K562 (cell line): Measurements from ENCODE around the gene TOMM40L. TPM values are rescaled to one million over a fixed set of nuclear protein-coding genes. Genes with fewer than 3 reads are reported as not detected.

ENCODE experiments used
- ATF7 ChIP-seq: fragments of 450-650 bp; IDR thresholded peaks from 2 replicates; pipeline ENCODE4 v1.7.1; 2014; ENCODE audit warnings: mild to moderate bottlenecking, moderate library complexity
- COPS2 ChIP-seq: fragments of 450-650 bp; conservative IDR thresholded peaks from 2 replicates; pipeline ENCODE4 v1.6.1; 2016; ENCODE audit warnings: mild to moderate bottlenecking, moderate library complexity
- CREBBP ChIP-seq: IDR thresholded peaks from one replicate; pipeline ENCODE4 v1.6.1; 2012; ENCODE audit warnings: low read depth, mild to moderate bottlenecking, control low read depth, inconsistent platforms, low read length
- EP400 ChIP-seq: fragments of 450-650 bp; IDR thresholded peaks from 2 replicates; pipeline ENCODE4 v1.6.1; 2017; ENCODE audit warnings: antibody characterized with exemption, mild to moderate bottlenecking, moderate library complexity
- EZH2 ChIP-seq: IDR thresholded peaks from 2 replicates; pipeline ENCODE4 v1.6.1; 2012; ENCODE audit warnings: low read depth, mild to moderate bottlenecking, inconsistent platforms, low read length, borderline replicate concordance
- HDAC1 ChIP-seq, 2 experiments: fragments of 450-650 bp; IDR thresholded peaks; 2 replicates each; pipeline ENCODE4 v1.6.1; 2016 to 2017; ENCODE audit warnings: inconsistent platforms in 1 of 2, mild to moderate bottlenecking in 1 of 2, moderate library complexity in 1 of 2
- HDAC2 ChIP-seq: fragments of 450-650 bp; IDR thresholded peaks from 2 replicates; pipeline ENCODE4 v1.6.1; 2016; ENCODE audit warnings: mild to moderate bottlenecking
- HDAC3 ChIP-seq: fragments of 450-650 bp; IDR thresholded peaks from 2 replicates; pipeline ENCODE4 v1.6.1; 2018; ENCODE audit warnings: borderline replicate concordance, mild to moderate bottlenecking, moderate library complexity; ENCODE audit not compliant: partially characterized antibody
- HLTF ChIP-seq: fragments of 450-650 bp; IDR thresholded peaks from 2 replicates; pipeline ENCODE4 v1.6.1; 2016
- HNRNPUL1 ChIP-seq: fragments of 200-400 bp; formaldehyde crosslinking; IDR thresholded peaks from 2 replicates; pipeline ENCODE4 v1.6.1; 2017; ENCODE audit warnings: low read length
- KAT8 ChIP-seq: fragments of 450-650 bp; IDR thresholded peaks from 2 replicates; pipeline ENCODE4 v1.6.1; 2016; ENCODE audit warnings: low read depth, mild to moderate bottlenecking
- MBD1 ChIP-seq: fragments of 250-450 bp; sonication (Bioruptor Pico); IDR thresholded peaks from 2 replicates; pipeline ENCODE4 v1.8.0; 2022; ENCODE audit warnings: inconsistent platforms
- MTA2 ChIP-seq: fragments of 450-650 bp; IDR thresholded peaks from 2 replicates; pipeline ENCODE4 v1.6.1; 2016; ENCODE audit warnings: low read depth
- NFE2 ChIP-seq: IDR thresholded peaks from 2 replicates; pipeline ENCODE4 v1.6.1; 2014; ENCODE audit warnings: antibody characterized with exemption, low read depth
- PHF20 ChIP-seq: fragments of 450-650 bp; IDR thresholded peaks from 2 replicates; pipeline ENCODE4 v1.6.1; 2018; ENCODE audit not compliant: partially characterized antibody
- RBM17 ChIP-seq: fragments of 200-400 bp; formaldehyde crosslinking; IDR thresholded peaks from 2 replicates; pipeline ENCODE4 v1.6.1; 2017; ENCODE audit warnings: low read depth, mild to moderate bottlenecking, low read length, borderline replicate concordance
- SMARCB1 ChIP-seq: IDR thresholded peaks from 2 replicates; pipeline ENCODE4 v1.6.1; 2011; ENCODE audit warnings: improper control_type of control experiment, low read depth; ENCODE audit not compliant: insufficient read length
- SREBF2 ChIP-seq: sonication (generic); formaldehyde crosslinking; IDR thresholded peaks from 2 replicates; pipeline ENCODE4 v1.4.0; 2020; ENCODE audit warnings: mild to moderate bottlenecking, missing genetic modification reagents
- STAT5A ChIP-seq: IDR thresholded peaks from 2 replicates; pipeline ENCODE4 v1.6.1; 2012; ENCODE audit warnings: low read length, inconsistent platforms, borderline replicate concordance
- SUPT5H ChIP-seq: fragments of 450-650 bp; IDR thresholded peaks from 2 replicates; pipeline ENCODE4 v1.6.1; 2016
- TAL1 ChIP-seq: fragments of 450-650 bp; IDR thresholded peaks from 2 replicates; pipeline ENCODE4 v1.6.1; 2016; ENCODE audit warnings: mild to moderate bottlenecking
- XRCC5 ChIP-seq: fragments of 200-400 bp; formaldehyde crosslinking; IDR thresholded peaks from 2 replicates; pipeline ENCODE4 v1.6.1; 2017; ENCODE audit warnings: low read depth, mild to moderate bottlenecking, low read length
- ZFP1 ChIP-seq: fragments of 450-650 bp; formaldehyde crosslinking; IDR thresholded peaks from 2 replicates; pipeline ENCODE4 v1.4.0; 2020; ENCODE audit warnings: mild to moderate bottlenecking, mixed read lengths
- ZNF134 ChIP-seq: fragments of 250-450 bp; sonication (Bioruptor Pico); conservative IDR thresholded peaks from 2 replicates; pipeline ENCODE4 v1.4.0; 2020
- ZNF511 ChIP-seq: sonication (generic); formaldehyde crosslinking; IDR thresholded peaks from 2 replicates; pipeline ENCODE4 v1.8.0; 2022; ENCODE audit warnings: mild to moderate bottlenecking, missing genetic modification reagents
- ZNF717 ChIP-seq: fragments of 250-450 bp; sonication (Bioruptor Pico); IDR thresholded peaks from 2 replicates; pipeline ENCODE4 v1.5.0; 2021
- polyA plus RNA-seq, 8 experiments: library from polyadenylated mRNA; depleted of rRNA in 4 of 8; stranded (reverse) in 5 of 8; unstranded in 3 of 8; fragments of >200 nt; fragmentation: Nextera tagmentation in 2 of 8; fragmentation: Illumina TruSeq in 1 of 8; extraction: Ambion mirVana in 2 of 8; extraction: Trizol in 1 of 8; gene quantifications; 2 replicates each; pipeline versions ENCODE4 v1.2.1 to v1.2.3, GENCODE V29; 2011 to 2014; ENCODE audit warnings: inconsistent platforms in 1 of 8, missing spikeins in 1 of 8
- total RNA-seq, 7 experiments: library from RNA; depleted of rRNA in 6 of 7; stranded (reverse); fragments of >200 nt in 6 of 7; fragmentation: Illumina TruSeq in 2 of 7; extraction: Trizol in 2 of 7; gene quantifications; 2 replicates each; pipeline versions ENCODE4 v1.2.1 to v1.2.3, GENCODE V29; 2011 to 2021; ENCODE audit warnings: low replicate concordance in 1 of 7
- TF ChIP-seq, protein P1 (sequence below): fragments of 150-350 bp; IDR thresholded peaks from 2 replicates; pipeline ENCODE4 v1.6.1; 2014; ENCODE audit warnings: low read depth, mild to moderate bottlenecking, low read length, borderline replicate concordance

Gene TOMM40L
- total and polyA plus RNA-seq, 9 of the 15 experiments (the other 6 are each of a cell fraction or from before 2014, with no cell fraction given): 9.6 to 33.6 (median 25.2) TPM

DNA sequence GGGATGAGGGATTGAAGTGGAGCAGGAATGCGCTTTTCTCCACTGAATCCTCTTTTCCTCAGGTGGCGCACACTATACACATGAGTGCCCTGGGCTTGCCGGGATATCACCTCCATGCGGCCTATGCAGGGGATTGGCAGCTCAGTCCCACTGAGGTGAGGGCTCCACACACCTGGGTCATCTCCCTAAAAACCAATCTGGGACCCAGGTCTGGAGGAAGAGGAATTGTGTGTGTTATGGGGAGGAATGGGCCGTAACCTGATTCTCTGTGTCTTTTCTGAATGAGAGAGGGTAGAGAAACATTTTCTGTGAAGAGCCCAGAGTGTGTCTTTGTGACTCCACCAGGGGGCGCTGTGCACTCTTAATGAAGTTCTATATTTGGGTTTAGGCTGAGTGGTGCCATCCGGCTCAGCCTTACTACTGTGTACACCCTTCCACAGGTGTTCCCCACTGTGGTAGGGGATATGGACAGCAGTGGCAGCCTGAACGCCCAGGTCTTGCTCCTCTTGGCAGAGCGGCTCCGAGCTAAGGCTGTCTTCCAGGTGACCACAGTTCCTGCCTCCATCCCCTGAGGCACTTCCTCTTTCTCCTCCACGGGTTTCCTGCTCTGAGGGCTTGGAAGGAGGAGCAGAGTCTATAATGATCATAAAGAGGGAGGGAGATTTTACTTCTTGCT is 1.5 kb downstream of the TOMM40L start (continued):
- no peak for TF ChIP-seq COPS2
- TF ChIP-seq, protein P1, sequence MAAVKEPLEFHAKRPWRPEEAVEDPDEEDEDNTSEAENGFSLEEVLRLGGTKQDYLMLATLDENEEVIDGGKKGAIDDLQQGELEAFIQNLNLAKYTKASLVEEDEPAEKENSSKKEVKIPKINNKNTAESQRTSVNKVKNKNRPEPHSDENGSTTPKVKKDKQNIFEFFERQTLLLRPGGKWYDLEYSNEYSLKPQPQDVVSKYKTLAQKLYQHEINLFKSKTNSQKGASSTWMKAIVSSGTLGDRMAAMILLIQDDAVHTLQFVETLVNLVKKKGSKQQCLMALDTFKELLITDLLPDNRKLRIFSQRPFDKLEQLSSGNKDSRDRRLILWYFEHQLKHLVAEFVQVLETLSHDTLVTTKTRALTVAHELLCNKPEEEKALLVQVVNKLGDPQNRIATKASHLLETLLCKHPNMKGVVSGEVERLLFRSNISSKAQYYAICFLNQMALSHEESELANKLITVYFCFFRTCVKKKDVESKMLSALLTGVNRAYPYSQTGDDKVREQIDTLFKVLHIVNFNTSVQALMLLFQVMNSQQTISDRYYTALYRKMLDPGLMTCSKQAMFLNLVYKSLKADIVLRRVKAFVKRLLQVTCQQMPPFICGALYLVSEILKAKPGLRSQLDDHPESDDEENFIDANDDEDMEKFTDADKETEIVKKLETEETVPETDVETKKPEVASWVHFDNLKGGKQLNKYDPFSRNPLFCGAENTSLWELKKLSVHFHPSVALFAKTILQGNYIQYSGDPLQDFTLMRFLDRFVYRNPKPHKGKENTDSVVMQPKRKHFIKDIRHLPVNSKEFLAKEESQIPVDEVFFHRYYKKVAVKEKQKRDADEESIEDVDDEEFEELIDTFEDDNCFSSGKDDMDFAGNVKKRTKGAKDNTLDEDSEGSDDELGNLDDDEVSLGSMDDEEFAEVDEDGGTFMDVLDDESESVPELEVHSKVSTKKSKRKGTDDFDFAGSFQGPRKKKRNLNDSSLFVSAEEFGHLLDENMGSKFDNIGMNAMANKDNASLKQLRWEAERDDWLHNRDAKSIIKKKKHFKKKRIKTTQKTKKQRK: no peak
- no peak for TF ChIP-seq ZFP1 (CRISPR knock-in tag)
- no peak for TF ChIP-seq SUPT5H
- 0 out of 2 replicates have a peak, but pooled peaks have one; percentile 41 for TF ChIP-seq XRCC5
- no peak for TF ChIP-seq SREBF2 (CRISPR knock-in tag)
- TF ChIP-seq HNRNPUL1: no peak
- TF ChIP-seq KAT8: no peak
- no peak for TF ChIP-seq CREBBP
- no peak for TF ChIP-seq ZNF511 (CRISPR knock-in tag)
- no peak for TF ChIP-seq MBD1
- TF ChIP-seq RBM17: no peak
- TF ChIP-seq MTA2: no peak
- 0 out of 2 replicates have a peak, but pooled peaks have one; percentile 47 for TF ChIP-seq HDAC2
- TF ChIP-seq EP400: peak; percentile 46; the same call in 1 of the 2 replicates
- no peak for TF ChIP-seq HDAC1 (IDR thresholded peaks at IDR 0.05)
- no peak for TF ChIP-seq HDAC3
- TF ChIP-seq ATF7: 0 out of 2 replicates have a peak, but pooled peaks have one; percentile 55
- TF ChIP-seq TAL1: no peak
- TF ChIP-seq SMARCB1: no peak
- TF ChIP-seq HLTF: no peak
- TF ChIP-seq STAT5A: no peak
- TF ChIP-seq PHF20: no peak
- TF ChIP-seq EZH2: no peak
- no peak for TF ChIP-seq NFE2
- no peak for TF ChIP-seq ZNF134 (CRISPR knock-in tag)
- TF ChIP-seq ZNF717 (CRISPR knock-in tag): no peak
